GM21447 (cell line): ENCODE results near the gene ANKRD23.
"Not testable (repeated sequence)": the region's sequence is repeated elsewhere in the genome, so short reads cannot be mapped to it uniquely, and the experiment has no call there.

Source experiments
- ATAC-seq: cut with Tn5 transposase; IDR thresholded peaks from one replicate; pipeline ENCODE4 v1.9.1; 2021; ENCODE audit not compliant: unreplicated experiment

ANKRD23 gene

GRCh38 chr2:96864343-96865091, 20.7 kb upstream of the ANKRD23 start:
- no peak for ATAC-seq

GRCh38 chr2:96863575-96864342, 19.9 kb upstream of the ANKRD23 start:
- no peak for ATAC-seq

- ATAC-seq = not testable (repeated sequence)
These were observed 19.2 kb upstream of the ANKRD23 start for GRCh38 chr2:96863056-96863455.

GRCh38 chr2:96861074-96861473, 17.3 kb upstream of the ANKRD23 start:
- no peak for ATAC-seq

- no peak for ATAC-seq
These were observed 16.5 kb upstream of the ANKRD23 start for GRCh38 chr2:96860065-96861029.

- no peak for ATAC-seq
These were observed 15.9 kb upstream of the ANKRD23 start for GRCh38 chr2:96859681-96860064.

- no peak for ATAC-seq
These were observed 15.4 kb upstream of the ANKRD23 start for GRCh38 chr2:96859099-96859649.

GRCh38 chr2:96857667-96858372, 14.0 kb upstream of the ANKRD23 start, which contains the start of gene ANKRD39:
ANKRD39 (minus strand) TSS chr2:96858016; CDS start chr2:96857987, 29 bp downstream.
- peak; percentile 85 for ATAC-seq

- ATAC-seq = peak; percentile 32
These were observed 13.2 kb upstream of the ANKRD23 start for GRCh38 chr2:96856776-96857666.

- no peak for ATAC-seq
These were observed 9.5 kb upstream of the ANKRD23 start for GRCh38 chr2:96853321-96853720.

- ATAC-seq = no peak
These were observed 8.8 kb upstream of the ANKRD23 start for GRCh38 chr2:96852667-96853066.

GRCh38 chr2:96848264-96848663, 4.4 kb upstream of the ANKRD23 start:
- no peak for ATAC-seq

- no peak for ATAC-seq
These were observed 3.8 kb upstream of the ANKRD23 start for GRCh38 chr2:96847586-96847985.

- no peak for ATAC-seq
These were observed 3.0 kb upstream of the ANKRD23 start for GRCh38 chr2:96846825-96847224.

- ATAC-seq = no peak
These were observed 586 bp upstream of the ANKRD23 start for GRCh38 chr2:96844405-96844808.

- no peak for ATAC-seq
These were observed 1.2 kb downstream of the ANKRD23 start for GRCh38 chr2:96842600-96842999.

- no peak for ATAC-seq
These were observed 1.9 kb downstream of the ANKRD23 start for GRCh38 chr2:96841701-96842495.
